RWPE1 (cell line): Measurements from ENCODE around the gene RALY.

Experiments used
- CTCF ChIA-PET: fragments of 350-600 bp; sonication (Branson Sonifier 250); formaldehyde crosslinking; extraction: SDS; loops from one replicate; lab custom pipeline; 2021; lab: Yijun Ruan, JAX
- POLR2A ChIA-PET: fragments of 400-600 bp; formaldehyde crosslinking; extraction: SDS; loops from one replicate; lab custom pipeline; 2020; ENCODE audit warnings: antibody characterized with exemption; ENCODE audit not compliant: low non-redundant PET; lab: Yijun Ruan, JAX
- DNase-seq: peaks from one replicate; pipeline ENCODE4 v3.0.0; 2012; ENCODE audit warnings: low spot score
- H3K27ac ChIP-seq: fragments of 450-650 bp; 2 replicates; pipeline ENCODE4 v1.5.1; 2017
- TF ChIP-seq, protein P1 (sequence below): fragments of 450-650 bp; conservative IDR thresholded peaks from 2 replicates; pipeline ENCODE4 v1.5.1; 2017; ENCODE audit warnings: low read depth, mild to moderate bottlenecking

The RALY gene

DNA sequence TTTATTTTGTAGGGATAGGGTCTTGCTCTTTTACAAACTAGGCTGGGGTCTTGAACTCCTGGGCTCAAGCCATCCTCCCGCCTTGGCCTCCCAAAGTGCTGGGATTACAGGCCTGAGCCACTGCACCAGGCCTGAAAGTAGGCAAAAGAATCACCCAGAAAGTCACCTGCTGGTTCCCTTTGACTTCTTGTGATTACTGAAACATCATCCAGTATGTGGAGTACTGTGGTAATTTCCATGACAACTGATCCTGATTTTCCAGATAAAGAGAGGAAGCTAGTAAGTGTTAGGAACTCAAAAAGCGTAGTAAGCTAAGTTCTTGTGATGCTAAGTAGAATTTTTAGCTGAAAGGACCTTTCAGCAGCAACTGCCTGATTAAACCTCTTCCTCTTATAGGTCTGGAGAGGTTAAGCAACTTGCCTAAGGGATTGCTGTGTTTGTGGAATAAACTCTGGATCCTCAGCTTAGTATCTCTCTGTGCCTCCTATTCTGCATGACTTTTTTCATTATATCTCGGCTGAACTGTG, 16.8 kb downstream of the RALY start:
- no peak for DNase-seq
- POLR2A ChIA-PET: no interaction called here
- CTCF ChIA-PET: interaction anchor here (0.5 to 0.7 kb wide), 3 partner anchors 117 to 1859 kb away, joined by 3 read pairs; no protein-coding TSS in a partner anchor
- no peak overlapping the region for H3K27ac ChIP-seq
- TF ChIP-seq, protein P1, sequence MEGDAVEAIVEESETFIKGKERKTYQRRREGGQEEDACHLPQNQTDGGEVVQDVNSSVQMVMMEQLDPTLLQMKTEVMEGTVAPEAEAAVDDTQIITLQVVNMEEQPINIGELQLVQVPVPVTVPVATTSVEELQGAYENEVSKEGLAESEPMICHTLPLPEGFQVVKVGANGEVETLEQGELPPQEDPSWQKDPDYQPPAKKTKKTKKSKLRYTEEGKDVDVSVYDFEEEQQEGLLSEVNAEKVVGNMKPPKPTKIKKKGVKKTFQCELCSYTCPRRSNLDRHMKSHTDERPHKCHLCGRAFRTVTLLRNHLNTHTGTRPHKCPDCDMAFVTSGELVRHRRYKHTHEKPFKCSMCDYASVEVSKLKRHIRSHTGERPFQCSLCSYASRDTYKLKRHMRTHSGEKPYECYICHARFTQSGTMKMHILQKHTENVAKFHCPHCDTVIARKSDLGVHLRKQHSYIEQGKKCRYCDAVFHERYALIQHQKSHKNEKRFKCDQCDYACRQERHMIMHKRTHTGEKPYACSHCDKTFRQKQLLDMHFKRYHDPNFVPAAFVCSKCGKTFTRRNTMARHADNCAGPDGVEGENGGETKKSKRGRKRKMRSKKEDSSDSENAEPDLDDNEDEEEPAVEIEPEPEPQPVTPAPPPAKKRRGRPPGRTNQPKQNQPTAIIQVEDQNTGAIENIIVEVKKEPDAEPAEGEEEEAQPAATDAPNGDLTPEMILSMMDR: no peak

DNA sequence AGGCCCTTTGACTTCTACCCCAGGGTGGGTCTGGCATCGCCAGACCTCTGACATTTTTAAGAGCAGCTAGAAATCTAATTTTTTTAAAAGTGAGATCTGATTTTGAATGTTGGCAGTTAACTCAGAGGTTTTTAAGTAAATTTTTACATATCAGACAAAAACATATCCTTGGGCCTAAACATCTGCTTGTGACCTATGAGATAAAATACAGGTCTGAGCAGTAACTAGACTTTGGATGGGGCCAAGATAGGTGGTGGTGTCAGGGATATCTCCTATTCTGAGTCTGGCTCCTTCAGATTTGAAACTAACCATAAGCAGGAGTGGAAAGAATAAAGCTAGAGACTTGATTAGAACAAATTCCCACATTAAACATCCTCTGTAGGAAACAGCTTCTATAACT, 17.6 kb downstream of the RALY start:
- ChIA-PET POLR2A (interaction anchor here (0.6 kb wide), 1 partner anchor 24 kb away, joined by 3 read pairs; no protein-coding TSS in a partner anchor), CTCF (interaction anchor here (0.5 kb wide), 2 partner anchors 116 to 216 kb away, joined by 3 to 6 read pairs; no protein-coding TSS in a partner anchor)
- DNase-seq: no peak
- TF ChIP-seq, protein P1: no peak
- no peak overlapping the region for H3K27ac ChIP-seq

DNA sequence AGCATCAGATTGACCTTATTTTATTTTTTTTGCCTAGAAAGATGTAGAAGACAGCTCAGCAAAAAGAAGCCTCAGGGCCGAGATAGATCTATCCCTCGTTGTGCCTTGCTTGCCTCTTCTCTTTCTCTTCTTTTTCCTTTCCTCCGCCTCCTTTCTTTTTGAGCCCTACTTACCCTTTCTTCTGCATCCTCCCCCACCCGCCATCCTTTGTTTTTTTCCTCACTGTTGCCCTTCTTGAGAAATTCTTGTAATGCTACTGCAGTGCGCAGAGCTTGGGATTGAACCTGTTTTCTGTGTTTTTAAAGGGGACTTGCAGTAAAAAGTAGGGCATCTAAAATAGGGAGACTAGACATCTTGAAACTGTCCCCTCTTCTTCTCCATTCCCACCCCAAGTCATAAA, 18.6 kb downstream of the RALY start:
- TF ChIP-seq, protein P1: no peak
- ChIA-PET CTCF (no interaction called here), POLR2A (interaction anchor here (1.8 kb wide), 1 partner anchor 19 kb away, joined by 6 read pairs; the partner anchor contains the start of gene RALY)
- no peak for DNase-seq
- no peak overlapping the region for H3K27ac ChIP-seq

DNA sequence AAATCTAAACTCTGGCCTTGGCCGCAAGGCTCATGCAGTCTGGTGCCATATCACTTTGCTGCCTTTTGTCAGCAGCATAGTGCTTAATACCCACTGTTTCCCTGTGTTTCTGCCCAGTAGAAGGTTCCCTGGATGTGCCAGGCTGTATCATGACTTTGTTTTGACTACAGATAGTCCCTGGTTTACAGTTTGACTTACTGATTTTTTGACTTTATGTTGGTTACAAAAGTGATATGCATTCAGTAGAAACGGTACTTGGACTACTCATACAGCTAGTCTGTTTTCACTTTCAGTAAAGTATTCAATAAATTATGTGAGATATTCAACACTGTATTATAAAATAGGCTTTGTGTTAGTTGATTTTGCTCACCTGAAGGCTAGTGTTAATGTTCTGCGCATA, 19.0 kb downstream of the RALY start:
- TF ChIP-seq, protein P1: no peak
- H3K27ac ChIP-seq: no peak overlapping the region
- POLR2A ChIA-PET: interaction anchor here (0.6 to 1.8 kb wide), 2 partner anchors 19 to 36 kb away, joined by 3 to 6 read pairs; partner anchors contain the start of gene RALY
- CTCF ChIA-PET: interaction anchor here (0.6 kb wide), 1 partner anchor 243 kb away, joined by 4 read pairs; no protein-coding TSS in a partner anchor
- no peak for DNase-seq

DNA sequence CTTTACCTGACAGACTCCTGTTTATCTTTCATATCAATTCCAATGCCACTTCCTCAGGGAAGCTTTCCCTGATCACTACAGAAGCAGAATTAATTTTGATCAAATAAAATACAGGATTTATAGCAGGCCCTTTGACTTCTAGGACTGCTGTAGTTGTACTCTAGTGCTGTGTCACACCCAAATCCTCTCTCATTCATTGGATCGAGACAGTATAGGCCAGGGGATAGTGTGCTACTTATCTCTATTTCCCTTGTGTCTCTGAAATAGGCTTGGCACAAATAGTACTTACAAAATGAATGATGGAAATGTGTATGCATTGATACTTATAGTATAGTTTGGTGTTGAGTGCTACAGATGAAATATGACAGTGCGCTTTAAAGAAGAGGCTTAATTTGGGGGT, 19.8 kb downstream of the RALY start:
- no peak for DNase-seq
- no peak overlapping the region for H3K27ac ChIP-seq
- TF ChIP-seq, protein P1: no peak
- ChIA-PET CTCF (interaction anchor here (0.6 to 0.8 kb wide), 5 partner anchors 8 to 694 kb away, joined by 3 to 10 read pairs (median 6); no protein-coding TSS in a partner anchor), POLR2A (interaction anchor here (1.8 kb wide), 1 partner anchor 20 kb away, joined by 6 read pairs; the partner anchor contains the start of gene RALY)

DNA sequence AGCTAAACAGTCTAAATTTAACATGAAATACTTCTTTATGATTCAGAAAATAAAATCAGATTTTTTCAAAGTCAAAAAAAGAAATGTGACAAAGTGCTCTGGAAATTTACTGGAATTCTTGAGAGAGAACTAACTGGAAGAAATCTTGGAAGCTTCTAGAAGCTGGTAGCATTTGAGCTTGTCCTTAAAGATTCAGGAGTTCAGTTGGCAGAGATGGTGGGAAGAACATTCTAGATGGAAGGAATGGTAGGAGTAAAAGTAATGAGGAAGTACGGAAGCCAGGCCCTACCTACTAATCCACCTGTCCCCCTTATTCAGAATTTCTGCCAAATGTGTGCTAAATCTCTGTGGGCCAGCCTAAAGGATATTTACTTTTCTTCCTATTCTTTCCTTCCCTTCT, 21.2 kb downstream of the RALY start:
- TF ChIP-seq, protein P1: no peak
- DNase-seq: no peak
- no peak overlapping the region for H3K27ac ChIP-seq
- ChIA-PET POLR2A (no interaction called here), CTCF (interaction anchor here (0.6 kb wide), 1 partner anchor 10 kb away, joined by 3 read pairs; no protein-coding TSS in a partner anchor)
